HG03108 (cell line): ENCODE results near the gene DYNC2I2.

ENCODE experiments used
- ATAC-seq: cut with Tn5 transposase; IDR thresholded peaks from one replicate; pipeline ENCODE4 v1.9.1; 2021; ENCODE audit warnings: moderate library complexity; ENCODE audit not compliant: unreplicated experiment

The DYNC2I2 gene

GRCh38 chr9:128636556-128637530 is 19.8 kb downstream of the DYNC2I2 start:
- no peak for ATAC-seq

DNA sequence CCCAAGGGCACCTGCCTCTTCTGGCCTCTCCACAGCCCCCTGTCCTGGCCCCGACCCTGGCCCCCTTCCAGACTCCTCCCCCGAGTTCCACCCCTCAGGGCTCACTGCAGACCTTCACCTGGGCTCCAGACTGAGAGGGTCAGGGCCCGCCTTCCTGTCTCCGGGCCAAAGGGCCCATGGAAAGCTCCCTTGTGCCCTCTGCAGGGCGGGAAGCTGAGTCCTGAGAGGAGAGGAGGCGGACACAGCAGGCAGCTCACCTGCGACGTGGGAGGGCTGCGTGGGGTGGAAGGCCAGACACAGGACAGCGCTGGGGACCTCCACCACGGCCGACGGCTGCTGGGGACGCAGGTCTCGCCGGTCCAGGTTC is 20.6 kb downstream of the DYNC2I2 start:
- ATAC-seq, result no peak

- ATAC-seq, result no peak
These were observed 21.2 kb downstream of the DYNC2I2 start for GRCh38 chr9:128635266-128636023.

DNA sequence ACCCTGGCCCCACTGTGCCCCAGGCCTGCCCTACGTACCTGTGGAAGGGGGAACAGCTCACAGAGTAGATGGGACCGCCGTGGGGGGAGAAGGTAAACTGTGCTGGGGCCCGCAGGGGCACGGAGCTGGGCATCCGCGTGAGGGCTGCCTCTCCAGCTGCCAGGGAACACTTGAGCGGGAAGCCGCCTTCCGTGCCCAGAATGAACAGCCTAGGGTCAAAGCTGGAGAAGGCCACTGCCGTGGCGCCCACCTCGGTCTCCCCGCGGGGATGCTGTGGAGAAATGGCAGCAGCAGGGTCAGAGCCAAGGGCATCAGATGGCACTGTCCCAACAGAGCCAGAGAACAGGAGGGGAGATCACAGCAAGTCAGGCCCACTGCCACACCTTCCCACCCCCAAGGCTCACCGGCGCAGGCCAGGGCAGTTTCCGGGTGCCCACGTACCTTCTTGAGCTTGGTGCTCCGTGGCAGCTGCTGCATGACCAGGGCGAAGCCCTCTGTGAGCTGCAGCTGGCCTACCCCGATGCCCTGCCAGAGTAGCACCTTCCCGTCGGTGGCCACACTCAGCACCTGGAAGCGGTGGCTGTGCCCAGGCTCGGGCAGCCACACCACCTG is 21.9 kb downstream of the DYNC2I2 start:
- ATAC-seq, result no peak

GRCh38 chr9:128634111-128634510 is 22.5 kb downstream of the DYNC2I2 start:
- no peak for ATAC-seq

- no peak for ATAC-seq
These were observed 23.0 kb downstream of the DYNC2I2 start for GRCh38 chr9:128633601-128634000.

GRCh38 chr9:128633057-128633456 is 23.6 kb downstream of the DYNC2I2 start:
- ATAC-seq, result no peak

GRCh38 chr9:128632486-128632885 is 24.2 kb downstream of the DYNC2I2 start:
- ATAC-seq, result no peak

DNA sequence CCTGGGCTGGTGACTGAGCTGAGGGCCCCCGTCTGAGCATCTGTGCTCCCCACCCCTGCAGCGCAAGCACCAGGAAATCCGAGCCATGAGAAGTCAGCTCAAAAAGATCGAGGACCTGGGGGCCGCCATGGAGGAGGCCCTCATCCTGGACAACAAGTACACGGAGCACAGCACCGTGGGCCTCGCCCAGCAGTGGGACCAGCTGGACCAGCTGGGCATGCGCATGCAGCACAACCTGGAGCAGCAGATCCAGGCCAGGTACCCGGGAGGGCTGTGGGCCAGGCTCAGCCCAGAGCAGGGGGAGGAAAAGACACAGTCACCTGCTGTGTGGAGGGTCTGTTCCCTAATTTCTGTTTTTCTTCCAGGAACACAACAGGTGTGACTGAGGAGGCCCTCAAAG is 24.6 kb downstream of the DYNC2I2 start:
- ATAC-seq, result no peak

GRCh38 chr9:128631636-128632035 is 25.0 kb downstream of the DYNC2I2 start:
- ATAC-seq, result no peak

GRCh38 chr9:128629852-128630545 is 26.6 kb downstream of the DYNC2I2 start:
- no peak for ATAC-seq

DNA sequence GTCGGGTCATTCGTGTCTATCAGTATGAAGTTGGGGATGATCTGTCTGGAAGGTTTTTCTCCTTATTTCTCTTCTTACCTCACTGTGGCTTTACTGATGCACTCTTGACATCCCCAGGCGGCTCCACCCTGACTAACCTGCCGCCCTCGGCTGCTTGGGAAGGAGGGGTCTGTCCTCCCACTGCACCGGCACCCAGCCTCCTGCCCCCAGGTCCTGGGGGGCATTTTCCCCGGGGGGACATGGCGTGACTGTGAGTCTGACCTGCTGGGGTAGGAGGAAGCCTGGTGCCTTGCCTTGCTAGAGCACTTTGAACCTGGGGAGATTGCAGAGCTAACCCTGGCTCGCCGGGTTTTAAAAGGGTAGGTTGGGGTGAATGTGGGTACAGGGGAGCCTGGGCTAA is 27.5 kb downstream of the DYNC2I2 start:
- no peak for ATAC-seq

DNA sequence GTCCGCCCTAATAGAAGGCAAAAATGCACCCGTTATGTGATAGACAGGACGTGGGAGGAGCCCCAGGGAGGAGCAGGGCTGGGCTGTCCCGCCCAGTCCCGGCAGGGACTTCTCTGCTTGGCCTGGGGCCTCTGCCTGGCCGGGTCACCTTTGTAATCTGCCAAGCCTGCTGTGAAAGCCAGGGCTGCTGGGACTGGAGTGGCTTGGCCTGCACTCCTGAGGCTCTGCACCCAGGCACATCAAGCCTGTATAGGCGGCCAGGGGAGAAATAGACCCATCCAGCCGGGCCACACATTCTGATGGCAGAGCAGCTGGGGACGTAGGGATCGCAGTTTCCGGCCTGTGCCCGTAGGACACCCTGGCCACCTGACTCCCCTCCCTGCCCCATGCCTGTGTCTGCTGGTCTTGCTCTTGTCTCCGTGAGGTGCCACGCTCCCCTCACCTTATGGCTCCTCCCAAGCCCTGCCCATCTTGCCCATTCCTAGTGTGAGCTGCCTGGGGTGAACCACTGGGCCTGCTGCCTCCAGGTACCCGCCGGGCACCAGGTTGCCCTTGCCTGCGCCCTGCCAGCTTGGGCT is 28.1 kb downstream of the DYNC2I2 start:
- no peak for ATAC-seq

GRCh38 chr9:128627906-128628305 is 28.7 kb downstream of the DYNC2I2 start:
- no peak for ATAC-seq

- no peak for ATAC-seq
These were observed 29.4 kb downstream of the DYNC2I2 start for GRCh38 chr9:128627127-128627715.

DNA sequence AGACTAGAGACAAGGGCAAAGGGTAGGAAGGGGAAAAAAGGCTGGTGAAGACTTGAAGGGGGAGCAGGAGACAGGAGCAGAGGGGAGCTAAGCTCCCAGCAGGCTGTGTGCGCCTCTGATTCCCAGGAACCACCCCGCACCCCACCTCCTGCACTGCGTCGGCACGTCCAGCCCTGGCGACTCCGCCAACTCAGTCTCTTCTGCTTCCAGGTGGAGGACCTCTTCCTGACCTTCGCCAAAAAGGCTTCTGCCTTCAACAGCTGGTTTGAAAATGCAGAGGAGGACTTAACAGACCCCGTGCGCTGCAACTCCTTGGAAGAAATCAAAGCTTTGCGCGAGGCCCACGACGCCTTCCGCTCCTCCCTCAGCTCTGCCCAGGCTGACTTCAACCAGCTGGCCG is 30.5 kb downstream of the DYNC2I2 start:
- no peak for ATAC-seq

DNA sequence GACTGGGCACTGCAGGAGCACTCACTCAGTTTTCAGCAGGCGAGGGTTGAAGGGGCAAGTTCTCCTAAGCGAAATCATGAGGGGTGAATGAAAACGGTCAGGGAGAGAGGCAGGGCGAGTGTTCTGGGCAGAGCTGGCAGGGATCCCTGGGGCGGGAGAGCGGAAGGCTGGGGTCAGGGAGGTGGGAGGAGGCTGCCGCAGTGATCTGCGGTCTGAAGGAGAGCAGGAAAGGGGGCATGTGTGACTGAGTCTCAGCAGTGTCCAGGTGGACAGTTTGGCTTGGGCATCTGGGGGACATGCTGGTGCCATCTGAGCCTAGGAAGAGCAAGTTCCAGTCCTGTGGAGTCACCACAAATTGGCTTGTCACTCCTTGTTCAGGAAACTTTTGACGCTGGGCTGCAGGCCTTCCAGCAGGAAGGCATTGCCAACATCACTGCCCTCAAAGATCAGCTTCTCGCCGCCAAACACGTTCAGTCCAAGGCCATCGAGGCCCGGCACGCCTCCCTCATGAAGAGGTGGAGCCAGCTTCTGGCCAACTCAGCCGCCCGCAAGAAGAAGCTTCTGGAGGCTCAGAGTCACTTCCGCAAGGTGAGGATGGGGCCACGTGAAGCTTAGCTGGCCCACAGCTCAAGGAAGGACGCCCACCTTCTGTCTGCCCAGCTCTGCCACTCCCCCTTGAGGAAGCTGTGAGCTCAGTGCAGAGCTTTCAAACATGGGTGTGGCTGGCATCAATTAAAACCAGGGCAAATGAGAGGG is 31.1 kb downstream of the DYNC2I2 start:
- no peak for ATAC-seq

DNA sequence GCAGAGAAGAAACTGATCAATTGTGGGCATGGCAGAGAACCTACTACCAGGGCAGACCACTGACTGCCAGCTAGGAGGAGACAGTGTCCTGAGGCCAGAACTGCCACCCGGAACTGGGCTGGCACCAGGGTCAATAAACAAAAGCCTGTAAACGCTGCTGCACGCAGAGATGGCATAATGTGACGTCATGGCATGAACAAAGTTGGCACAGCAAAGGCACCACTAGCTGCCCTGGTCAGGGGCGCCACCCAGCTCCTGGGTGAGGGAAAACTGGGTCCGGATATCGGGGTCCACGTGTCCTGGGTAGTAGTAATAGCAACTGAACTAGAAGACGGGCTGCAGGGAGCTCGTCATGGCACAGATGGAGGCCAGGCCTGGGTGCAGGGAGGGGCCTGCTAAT is 32.1 kb downstream of the DYNC2I2 start:
- no peak for ATAC-seq

GRCh38 chr9:128621730-128622455 is 34.8 kb downstream of the DYNC2I2 start:
- ATAC-seq, result no peak
